Tibial nerve (tissue), 4 donors: Measurements from ENCODE around the gene SAMD8.

ENCODE experiments used
- CTCF ChIP-seq, 5 experiments: fragments of 200-600 bp in 3 of 5; fragments of 450-650 bp in 2 of 5; sonication (generic) in 3 of 5; IDR thresholded peaks; one replicate each; pipeline ENCODE4 v1.5.1; 2016 to 2019; ENCODE audit warnings: antibody characterized with exemption in 5 of 5, mild to moderate bottlenecking in 3 of 5, moderate library complexity in 2 of 5
- EP300 ChIP-seq, 2 donors: sonication (generic); formaldehyde crosslinking; IDR thresholded peaks; one replicate each; pipeline ENCODE4 v1.6.1; 2017; ENCODE audit warnings: antibody characterized with exemption in 2 of 2, mild to moderate bottlenecking in 1 of 2
- POLR2A ChIP-seq, 2 donors: fragments of 450-650 bp; IDR thresholded peaks; one replicate each; pipeline ENCODE4 v1.6.1; 2017; ENCODE audit warnings: antibody characterized with exemption in 2 of 2, mild to moderate bottlenecking in 2 of 2, moderate library complexity in 2 of 2

GRCh38 chr10:75228278-75228677 is 116.8 kb downstream of the SAMD8 start:
- TF ChIP-seq CTCF (IDR thresholded peaks at IDR 0.05): no peak
- TF ChIP-seq POLR2A (IDR thresholded peaks at IDR 0.05): no peak
- TF ChIP-seq EP300 (IDR thresholded peaks at IDR 0.05): no peak
